ENCODE data around the gene CRYBG3.

CRYBG3 gene

DNA sequence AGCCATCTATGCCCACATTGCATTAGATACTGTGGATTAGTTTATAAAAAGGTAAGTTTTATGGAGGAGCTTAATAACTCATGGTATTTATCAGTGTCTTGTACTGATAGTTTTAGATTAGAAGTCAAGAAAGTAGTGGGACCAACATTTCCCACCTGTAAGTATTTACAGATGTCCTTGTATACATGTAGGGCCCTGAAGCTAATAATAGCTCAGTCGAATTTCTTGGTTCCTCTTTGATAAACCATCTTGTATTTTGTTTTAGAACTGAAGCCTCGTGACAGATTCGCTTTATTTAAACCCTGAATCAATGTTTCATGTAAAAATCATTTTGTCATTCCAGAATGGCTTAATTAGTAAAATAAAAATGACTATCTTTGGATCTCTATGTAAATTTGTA is 73.4 kb downstream of the CRYBG3 start:
- TF ChIP-seq REST (IDR thresholded peaks at IDR 0.05; ENCODE audit: low read depth) (no peak), RAD21 (IDR thresholded peaks at IDR 0.05; ENCODE audit: low read depth) (no peak), NFIC (IDR thresholded peaks at IDR 0.05) (no peak), CREB1 (IDR thresholded peaks at IDR 0.05; ENCODE audit: low read depth) (no peak), ZBTB7A (IDR thresholded peaks at IDR 0.05; ENCODE audit: low read depth) (no peak), TCF12 (IDR thresholded peaks at IDR 0.05; ENCODE audit: low read depth) (no peak), FOXM1 (IDR thresholded peaks at IDR 0.05; ENCODE audit: borderline replicate concordance, low read depth) (no peak), TEAD4 (IDR thresholded peaks at IDR 0.05) (no peak), TAF1 (IDR thresholded peaks at IDR 0.05; ENCODE audit: low read depth) (no peak), EP300 (IDR thresholded peaks at IDR 0.05; ENCODE audit: borderline replicate concordance) (no peak), MAX (IDR thresholded peaks at IDR 0.05) (no peak), EGR1 (IDR thresholded peaks at IDR 0.05) (no peak), CEBPB (IDR thresholded peaks at IDR 0.05) (no peak), YY1 (IDR thresholded peaks at IDR 0.05; ENCODE audit: low read depth) (no peak)
- TF ChIP-seq, protein P1, sequence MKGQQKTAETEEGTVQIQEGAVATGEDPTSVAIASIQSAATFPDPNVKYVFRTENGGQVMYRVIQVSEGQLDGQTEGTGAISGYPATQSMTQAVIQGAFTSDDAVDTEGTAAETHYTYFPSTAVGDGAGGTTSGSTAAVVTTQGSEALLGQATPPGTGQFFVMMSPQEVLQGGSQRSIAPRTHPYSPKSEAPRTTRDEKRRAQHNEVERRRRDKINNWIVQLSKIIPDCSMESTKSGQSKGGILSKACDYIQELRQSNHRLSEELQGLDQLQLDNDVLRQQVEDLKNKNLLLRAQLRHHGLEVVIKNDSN (IDR thresholded peaks at IDR 0.05): no peak

DNA sequence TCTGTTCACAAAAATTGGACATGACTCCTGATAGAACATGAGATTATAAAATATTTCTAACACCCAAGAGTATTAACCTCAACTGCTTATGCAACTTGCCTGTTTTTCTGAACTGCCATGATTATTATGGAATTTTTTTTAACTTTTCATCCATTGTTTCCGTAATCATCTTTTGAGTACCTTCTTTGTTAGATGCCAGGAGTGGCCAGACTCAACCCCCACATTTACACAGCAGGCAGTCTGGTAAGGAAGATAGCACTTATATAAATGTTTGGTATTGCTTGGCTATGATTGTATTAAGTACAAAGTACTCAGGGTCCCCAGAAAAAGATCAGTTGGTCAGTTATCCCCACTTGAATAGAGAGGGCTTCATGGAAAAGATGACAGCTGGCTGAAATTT is 74.3 kb downstream of the CRYBG3 start:
- TF ChIP-seq TCF12 (IDR thresholded peaks at IDR 0.05; ENCODE audit: low read depth): no peak
- no peak for TF ChIP-seq REST (IDR thresholded peaks at IDR 0.05; ENCODE audit: low read depth)
- TF ChIP-seq ZBTB7A (IDR thresholded peaks at IDR 0.05; ENCODE audit: low read depth): no peak
- no peak for TF ChIP-seq MAX (IDR thresholded peaks at IDR 0.05)
- TF ChIP-seq CEBPB (IDR thresholded peaks at IDR 0.05): no peak
- no peak for TF ChIP-seq CREB1 (IDR thresholded peaks at IDR 0.05; ENCODE audit: low read depth)
- TF ChIP-seq TAF1 (IDR thresholded peaks at IDR 0.05; ENCODE audit: low read depth): no peak
- TF ChIP-seq EGR1 (IDR thresholded peaks at IDR 0.05): no peak
- no peak for TF ChIP-seq RAD21 (IDR thresholded peaks at IDR 0.05; ENCODE audit: low read depth)
- no peak for TF ChIP-seq FOXM1 (IDR thresholded peaks at IDR 0.05; ENCODE audit: borderline replicate concordance, low read depth)
- TF ChIP-seq YY1 (IDR thresholded peaks at IDR 0.05; ENCODE audit: low read depth): no peak
- TF ChIP-seq NFIC (IDR thresholded peaks at IDR 0.05): no peak

DNA sequence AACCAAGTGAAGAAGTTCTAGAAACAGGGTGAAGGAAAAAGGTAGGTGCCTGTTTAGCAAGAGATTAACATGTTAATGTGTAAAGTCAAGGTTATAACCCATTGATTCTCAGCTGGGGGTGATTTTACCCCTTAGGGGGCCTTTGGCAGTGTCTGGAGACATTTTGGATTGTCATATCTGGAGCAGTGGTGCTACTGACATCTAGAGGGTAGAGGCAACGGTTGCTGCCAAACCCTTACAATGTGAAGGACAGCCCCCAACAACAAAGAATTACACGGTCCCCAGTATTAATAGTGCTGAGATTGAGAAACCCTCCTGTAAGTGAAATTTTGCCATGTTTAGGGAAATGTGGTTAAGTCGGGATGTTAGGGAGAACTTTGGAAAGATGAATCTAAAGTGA is 74.7 kb downstream of the CRYBG3 start:
- TF ChIP-seq, protein P1 (IDR thresholded peaks at IDR 0.05): no peak
- TF ChIP-seq RAD21 (IDR thresholded peaks at IDR 0.05; ENCODE audit: low read depth) (no peak), MAX (IDR thresholded peaks at IDR 0.05) (no peak), EGR1 (IDR thresholded peaks at IDR 0.05) (no peak), EP300 (IDR thresholded peaks at IDR 0.05; ENCODE audit: borderline replicate concordance) (no peak), TEAD4 (IDR thresholded peaks at IDR 0.05) (no peak), TAF1 (IDR thresholded peaks at IDR 0.05; ENCODE audit: low read depth) (no peak), CREB1 (IDR thresholded peaks at IDR 0.05; ENCODE audit: low read depth) (no peak), NFIC (IDR thresholded peaks at IDR 0.05) (no peak), YY1 (IDR thresholded peaks at IDR 0.05; ENCODE audit: low read depth) (no peak), TCF12 (IDR thresholded peaks at IDR 0.05; ENCODE audit: low read depth) (no peak), REST (IDR thresholded peaks at IDR 0.05; ENCODE audit: low read depth) (no peak), ZBTB7A (IDR thresholded peaks at IDR 0.05; ENCODE audit: low read depth) (no peak), FOXM1 (IDR thresholded peaks at IDR 0.05; ENCODE audit: borderline replicate concordance, low read depth) (no peak), CEBPB (IDR thresholded peaks at IDR 0.05) (no peak)

DNA sequence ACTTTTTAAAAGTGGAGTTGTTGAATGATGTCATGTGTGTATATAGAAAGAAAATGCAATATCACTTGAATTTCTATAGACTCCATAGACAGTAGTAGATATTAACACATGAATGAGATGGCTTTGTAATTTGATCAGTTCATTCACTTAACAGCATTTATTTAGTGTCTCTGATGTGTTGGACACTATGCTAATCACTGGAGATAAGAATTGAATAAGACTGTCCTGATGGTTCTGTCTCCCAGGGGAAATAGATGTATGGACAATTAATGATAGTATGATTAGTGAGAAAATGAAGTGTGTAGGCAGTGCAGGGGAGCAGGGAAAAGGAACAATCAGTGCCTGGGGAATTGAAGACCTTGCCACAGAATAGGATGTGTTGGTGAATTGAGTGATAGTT is 77.5 kb downstream of the CRYBG3 start:
- TF ChIP-seq CEBPB (IDR thresholded peaks at IDR 0.05): no peak
- TF ChIP-seq EGR1 (IDR thresholded peaks at IDR 0.05): no peak
- TF ChIP-seq CREB1 (IDR thresholded peaks at IDR 0.05; ENCODE audit: low read depth): no peak
- no peak for TF ChIP-seq EP300 (IDR thresholded peaks at IDR 0.05; ENCODE audit: borderline replicate concordance)
- no peak for TF ChIP-seq REST (IDR thresholded peaks at IDR 0.05; ENCODE audit: low read depth)
- TF ChIP-seq, protein P1 (IDR thresholded peaks at IDR 0.05): no peak
- TF ChIP-seq FOXM1 (IDR thresholded peaks at IDR 0.05; ENCODE audit: borderline replicate concordance, low read depth): no peak
- TF ChIP-seq TCF12 (IDR thresholded peaks at IDR 0.05; ENCODE audit: low read depth): no peak
- TF ChIP-seq YY1 (IDR thresholded peaks at IDR 0.05; ENCODE audit: low read depth): no peak
- no peak for TF ChIP-seq RAD21 (IDR thresholded peaks at IDR 0.05; ENCODE audit: low read depth)
- no peak for TF ChIP-seq ZBTB7A (IDR thresholded peaks at IDR 0.05; ENCODE audit: low read depth)
- TF ChIP-seq TEAD4 (IDR thresholded peaks at IDR 0.05): no peak
- TF ChIP-seq MAX (IDR thresholded peaks at IDR 0.05): no peak
- TF ChIP-seq TAF1 (IDR thresholded peaks at IDR 0.05; ENCODE audit: low read depth): no peak
- no peak for TF ChIP-seq NFIC (IDR thresholded peaks at IDR 0.05)
